Activated CD8-positive, alpha-beta memory T cell treated with anti-CD3 and anti-CD28 coated beads, Interleukin-2, amount 50 U/mL, for 1 hour (primary cell): ENCODE results near the gene RASGRF2.
A peak's percentile ranks its signal among the peaks of the same experiment; 100 is the strongest.
"Not testable (repeated sequence)": the region's sequence is repeated elsewhere in the genome, so short reads cannot be mapped to it uniquely, and the experiment has no call there.

Experiments
- DNase-seq: peaks from one replicate; pipeline ENCODE4 v3.0.0-alpha.2; 2020; ENCODE audit errors: extremely low read depth

RASGRF2 gene

DNA sequence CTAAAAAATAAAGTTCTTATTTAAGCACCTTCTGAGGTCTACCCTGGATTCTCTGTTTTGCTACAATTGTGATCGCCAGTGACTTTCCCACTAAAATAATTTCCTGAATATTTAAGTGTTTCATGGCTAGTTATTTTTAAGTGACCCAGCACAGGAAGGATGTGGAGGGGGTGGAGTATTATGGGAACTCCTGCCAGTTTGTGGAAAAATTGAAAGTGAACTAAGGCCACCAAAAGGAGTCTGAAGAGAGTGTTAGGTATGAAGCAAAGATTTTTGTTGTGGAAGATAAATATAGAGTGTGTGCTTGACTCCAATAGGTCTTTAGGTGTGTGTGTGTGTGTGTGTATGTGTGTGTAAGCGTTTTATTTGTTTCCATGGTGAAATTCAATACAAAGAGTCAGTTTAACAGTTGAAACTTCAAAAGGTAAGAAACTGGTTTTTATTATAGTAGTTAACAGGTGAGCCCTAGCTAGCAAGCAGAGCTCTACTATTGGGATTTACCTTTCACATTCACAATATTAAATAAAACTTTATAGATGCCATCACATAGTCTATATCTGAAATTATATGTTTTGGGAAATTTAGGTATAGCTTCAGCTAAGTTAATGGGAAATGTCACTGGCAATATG lies 25.6 kb downstream of the RASGRF2 start:
- DNase-seq = no peak

DNA sequence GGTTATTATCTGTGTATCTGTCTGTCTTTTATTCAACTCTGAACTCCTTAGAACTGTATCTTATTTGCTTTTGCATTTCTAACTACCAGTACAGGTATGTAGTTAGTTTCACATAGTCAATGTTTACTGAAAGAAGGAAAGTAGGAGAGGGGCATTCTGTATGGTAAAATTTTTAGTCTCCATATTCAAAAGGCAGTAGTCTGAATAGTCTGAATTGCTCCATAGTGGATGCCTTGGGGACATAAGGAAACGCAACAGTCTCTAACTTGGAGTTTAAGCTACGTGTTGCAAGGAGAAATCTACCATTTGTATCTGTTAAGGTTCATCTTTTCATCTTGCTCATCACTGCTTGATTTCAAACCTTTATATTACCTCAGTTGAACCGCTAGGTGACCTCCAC lies 26.2 kb downstream of the RASGRF2 start:
- DNase-seq = no peak

DNA sequence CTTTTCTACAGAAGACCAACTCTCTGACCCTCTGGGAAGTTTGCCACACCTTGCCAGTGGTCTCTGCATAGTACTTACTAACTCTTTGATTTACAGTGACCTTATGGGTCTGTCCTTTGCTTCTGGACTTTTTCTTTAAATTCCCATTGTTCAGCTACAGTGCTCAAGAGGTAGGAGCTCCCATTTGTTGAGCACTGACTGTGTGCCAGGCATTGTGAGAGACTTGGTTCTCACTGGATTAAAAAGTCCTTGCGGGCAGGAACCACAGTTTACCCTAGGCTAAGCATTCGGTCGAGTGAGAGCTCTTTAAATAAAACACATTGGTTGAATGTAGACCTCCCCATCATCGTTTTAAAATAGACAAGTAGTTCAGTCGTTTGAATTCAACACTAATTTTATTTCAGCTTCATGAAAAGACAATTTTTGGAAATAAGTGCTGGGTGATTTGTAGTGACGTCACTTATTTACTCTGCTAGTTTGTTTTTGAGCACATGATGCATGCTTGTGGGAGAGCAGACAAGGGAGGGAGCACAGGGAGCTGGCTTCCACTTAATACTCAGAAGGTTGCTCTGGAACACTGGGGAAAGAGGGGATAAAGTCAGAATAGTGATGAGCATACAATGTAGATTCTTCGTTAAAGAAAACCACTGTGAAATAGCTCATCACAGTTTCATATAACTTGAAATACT lies 27.1 kb downstream of the RASGRF2 start:
- no peak for DNase-seq

DNA sequence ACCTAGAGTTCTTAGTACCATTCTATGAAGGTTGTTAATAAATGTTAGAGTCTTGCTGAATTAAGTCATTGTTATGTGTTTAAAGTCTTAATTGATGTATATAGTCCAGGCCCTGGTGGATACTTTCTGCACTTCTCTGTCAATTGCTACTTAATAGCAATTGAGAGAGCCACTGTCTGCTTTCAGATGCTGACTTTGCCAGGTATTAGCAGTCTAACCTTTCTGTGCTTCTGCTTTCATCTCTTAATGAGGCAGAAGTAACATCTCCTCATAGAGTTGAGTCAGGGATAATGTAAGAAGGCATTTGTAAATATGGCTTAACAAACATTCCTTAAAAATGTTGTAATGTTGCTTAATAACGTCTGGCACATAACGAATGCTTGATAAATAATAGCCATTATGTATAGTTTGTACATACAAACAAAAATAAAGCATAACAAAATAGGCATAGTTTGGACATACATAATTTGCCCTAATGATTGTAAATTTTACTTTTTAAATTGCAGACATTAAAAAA lies 28.3 kb downstream of the RASGRF2 start:
- DNase-seq = no peak

DNA sequence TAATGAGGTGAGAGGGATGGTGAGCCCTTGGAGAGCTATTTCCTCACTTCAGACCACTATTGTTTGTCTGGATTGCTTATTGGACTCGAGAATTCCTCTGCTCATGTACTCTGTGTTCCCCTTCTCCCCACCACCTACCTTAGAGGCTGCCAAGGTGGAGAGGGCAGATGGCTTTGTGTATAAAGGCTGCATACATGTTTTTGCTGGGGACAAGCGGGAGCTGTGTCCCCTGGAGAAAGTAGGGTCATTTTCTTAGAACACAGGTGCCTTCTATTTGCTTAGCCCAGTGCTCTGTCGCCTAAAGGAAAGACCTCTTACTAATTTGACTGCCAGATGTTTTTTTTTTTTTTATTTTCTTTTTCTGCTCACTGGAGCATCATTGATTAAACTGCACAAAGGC lies 29.7 kb downstream of the RASGRF2 start:
- no peak for DNase-seq

DNA sequence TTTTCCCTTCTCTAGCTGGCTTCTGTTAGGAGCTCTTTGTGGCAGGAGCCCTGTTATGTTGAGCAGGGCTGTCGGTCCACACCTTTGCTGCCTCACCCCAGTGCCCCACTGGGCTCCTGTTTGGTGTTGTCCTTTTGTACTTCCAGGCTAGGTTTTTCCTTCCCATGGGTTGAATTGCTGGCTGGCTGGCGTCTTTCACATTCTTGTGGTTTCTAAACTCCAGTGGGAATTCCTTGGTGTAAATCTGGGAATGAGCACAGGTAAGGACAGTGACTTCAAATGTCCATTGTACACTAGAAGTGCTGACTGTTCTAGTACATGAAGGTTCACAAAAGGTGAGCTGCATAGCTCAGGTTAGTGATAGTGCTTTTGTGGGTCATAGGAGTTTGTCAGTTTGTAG lies 30.4 kb downstream of the RASGRF2 start:
- no peak for DNase-seq

DNA sequence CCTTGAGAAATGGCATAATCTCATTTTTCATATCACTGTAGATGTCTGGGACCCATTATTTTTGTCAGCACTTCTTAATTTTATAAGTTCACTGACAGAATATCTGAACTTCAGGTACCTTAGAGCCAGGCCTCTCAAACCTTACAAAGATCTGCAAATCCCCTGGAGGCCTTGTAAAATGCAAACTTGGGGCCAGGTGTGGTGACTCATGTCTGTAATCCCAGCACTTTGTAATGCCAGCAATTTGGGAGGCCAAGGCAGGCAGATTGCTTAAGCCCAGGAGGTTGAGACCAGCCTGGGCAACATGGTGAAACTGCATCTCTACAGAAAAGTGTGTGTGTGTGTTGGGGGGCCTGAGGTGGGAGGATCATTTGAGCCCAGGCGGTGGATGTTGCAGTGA lies 30.8 kb downstream of the RASGRF2 start:
- no peak for DNase-seq

DNA sequence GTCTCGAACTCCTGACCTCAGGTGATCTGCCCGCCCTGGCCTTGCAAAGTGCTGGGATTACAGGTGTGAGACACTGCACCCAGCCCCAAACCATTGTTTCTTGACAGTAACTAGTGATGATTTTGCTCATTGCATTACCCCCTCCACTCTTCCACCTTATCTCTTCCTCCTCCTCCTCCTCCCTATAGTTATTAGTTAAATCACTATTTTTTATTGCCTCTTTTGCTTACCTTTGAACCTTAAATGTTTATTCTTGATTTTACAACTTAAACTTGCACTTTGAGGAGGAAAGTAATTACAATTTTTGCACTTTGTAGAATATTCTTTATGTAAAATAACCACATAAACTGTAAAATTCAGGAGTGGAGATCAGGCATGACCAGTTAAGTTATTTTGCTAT lies 35.7 kb downstream of the RASGRF2 start:
- DNase-seq = no peak

DNA sequence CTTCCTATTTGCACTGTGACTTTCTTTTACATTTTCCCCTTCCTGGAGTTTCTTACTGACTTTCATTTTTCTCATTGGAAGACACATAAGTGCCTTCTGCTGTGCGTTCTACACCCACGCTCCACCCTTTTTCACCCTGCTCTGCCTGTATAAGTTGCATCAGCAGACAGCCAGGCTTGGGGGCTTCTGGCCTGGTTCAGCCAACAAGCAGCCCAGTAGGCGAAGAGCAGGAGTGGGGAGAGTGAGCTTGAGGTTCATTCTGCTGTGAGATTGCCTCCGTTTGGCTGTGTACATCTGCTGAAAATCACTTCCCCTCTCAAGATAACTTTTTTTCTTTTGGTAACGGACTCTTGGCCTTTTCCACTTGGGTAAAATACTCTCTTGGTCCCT lies 38.4 kb downstream of the RASGRF2 start:
- DNase-seq = no peak

DNA sequence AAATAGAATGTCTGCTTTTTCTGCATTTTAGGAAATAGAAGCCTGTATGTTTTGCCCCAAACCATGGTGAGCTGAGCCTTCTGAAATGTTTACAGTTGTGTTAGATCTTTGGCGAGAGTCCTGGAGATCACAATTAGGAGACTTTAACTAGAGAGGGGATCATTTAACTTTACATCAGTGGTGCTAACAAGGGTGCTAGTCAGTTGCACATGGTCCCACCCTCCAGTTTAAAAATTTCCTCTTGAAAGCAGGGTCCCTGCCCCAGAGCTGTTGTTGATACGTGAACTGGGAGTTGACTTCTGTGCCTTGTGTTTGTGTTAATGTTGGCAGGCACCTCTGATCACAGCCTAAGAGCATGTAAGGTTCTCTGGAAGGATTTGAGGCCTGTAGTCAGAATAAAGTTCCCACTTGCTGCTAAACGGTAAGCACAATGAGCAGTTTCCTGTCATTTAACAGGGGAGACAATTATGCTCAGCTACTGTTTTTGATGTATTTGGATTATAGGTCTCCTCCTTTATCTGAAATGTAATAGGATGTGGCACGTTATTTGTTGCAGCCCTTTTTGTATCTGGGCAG lies 43.7 kb downstream of the RASGRF2 start:
- DNase-seq = no peak

DNA sequence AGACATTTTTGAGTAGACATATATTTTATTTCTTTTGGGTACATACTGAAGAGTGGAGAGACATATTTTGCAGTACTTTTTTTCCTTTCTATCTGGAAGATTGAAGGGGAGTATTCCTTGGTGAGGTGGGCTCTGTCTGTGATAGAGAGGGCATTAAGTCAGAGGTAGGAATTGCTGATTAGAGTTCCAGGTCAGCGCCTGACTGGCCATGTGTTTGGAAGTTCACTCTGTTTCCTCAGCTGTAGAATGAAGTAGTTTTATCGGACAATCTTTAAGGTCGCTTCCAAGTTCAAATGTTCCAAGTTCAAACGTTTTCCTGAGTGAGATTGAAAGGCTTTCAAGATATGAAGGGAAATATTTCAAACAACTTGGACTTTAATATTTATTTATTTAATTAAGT lies 45.5 kb downstream of the RASGRF2 start:
- no peak for DNase-seq

DNA sequence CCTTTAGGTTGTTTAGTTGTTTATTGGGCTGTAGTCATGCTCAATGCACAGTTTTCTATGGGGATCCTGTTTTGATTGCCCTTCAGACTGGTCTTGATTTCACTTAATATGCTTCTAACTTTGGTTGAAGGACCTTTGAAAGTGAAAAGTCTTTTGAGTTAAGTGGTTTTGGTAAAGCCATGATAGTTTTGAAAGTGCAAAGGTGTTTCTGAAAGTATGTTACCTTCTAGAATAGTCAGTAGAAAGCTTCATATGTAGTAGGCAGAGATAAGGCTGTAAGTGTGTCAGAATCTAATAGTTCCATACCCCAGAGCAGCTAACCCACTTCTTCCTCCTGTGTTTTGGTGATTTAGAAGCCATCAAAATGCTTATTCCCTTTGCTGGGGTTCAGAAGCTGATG lies 46.1 kb downstream of the RASGRF2 start:
- no peak for DNase-seq

DNA sequence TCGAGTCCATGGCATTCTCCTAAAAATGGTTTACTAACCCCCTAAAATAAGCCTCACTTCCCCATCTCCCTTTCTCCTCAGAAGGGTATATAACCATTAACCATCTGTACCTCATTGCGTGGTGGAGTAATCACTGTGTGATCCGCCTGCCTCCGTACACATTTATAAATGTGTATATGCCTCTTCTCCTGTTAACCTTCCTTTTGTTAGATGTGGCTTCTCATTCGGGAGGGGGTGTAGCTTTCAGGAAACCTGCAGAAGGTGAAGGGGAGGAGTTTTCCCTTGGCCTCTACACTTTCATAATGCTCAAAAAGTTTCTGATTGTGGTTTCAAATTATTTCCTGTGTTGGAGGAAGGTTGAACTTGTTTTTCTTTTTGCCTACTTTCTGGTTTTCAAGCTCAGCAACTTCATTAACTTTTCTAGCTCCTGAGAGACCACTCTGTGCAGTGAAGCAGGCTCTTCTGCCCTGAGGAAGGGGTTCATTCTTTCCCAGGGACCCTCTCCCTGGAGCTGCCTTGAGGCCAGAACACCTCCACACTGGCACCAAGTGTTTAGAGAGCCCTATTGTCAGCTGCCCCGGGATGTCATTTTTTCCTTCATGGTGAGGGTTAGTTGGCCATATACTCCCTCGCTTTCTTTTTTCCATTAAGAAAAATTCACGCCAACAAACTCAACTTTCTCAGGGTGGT lies 46.9 kb downstream of the RASGRF2 start:
- DNase-seq = peak; percentile 52

DNA sequence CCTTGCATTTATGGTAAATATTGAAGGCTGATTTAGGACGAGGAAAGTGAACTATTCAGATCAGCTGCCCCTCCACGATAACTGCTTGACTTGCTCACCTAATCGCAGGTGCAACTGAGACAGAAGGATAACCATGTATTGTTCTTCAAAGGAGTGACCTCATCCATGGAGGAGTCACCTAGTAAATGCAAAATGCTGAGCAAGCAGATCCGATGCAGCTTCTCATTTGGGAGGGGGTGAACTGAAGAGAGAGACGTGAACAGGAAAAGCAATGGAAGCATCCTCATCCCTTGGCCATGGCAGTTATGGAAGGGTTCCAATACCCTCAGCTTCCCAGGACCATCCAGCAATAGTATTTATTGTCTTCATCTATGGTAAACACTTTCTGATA lies 47.5 kb downstream of the RASGRF2 start:
- DNase-seq = no peak

DNA sequence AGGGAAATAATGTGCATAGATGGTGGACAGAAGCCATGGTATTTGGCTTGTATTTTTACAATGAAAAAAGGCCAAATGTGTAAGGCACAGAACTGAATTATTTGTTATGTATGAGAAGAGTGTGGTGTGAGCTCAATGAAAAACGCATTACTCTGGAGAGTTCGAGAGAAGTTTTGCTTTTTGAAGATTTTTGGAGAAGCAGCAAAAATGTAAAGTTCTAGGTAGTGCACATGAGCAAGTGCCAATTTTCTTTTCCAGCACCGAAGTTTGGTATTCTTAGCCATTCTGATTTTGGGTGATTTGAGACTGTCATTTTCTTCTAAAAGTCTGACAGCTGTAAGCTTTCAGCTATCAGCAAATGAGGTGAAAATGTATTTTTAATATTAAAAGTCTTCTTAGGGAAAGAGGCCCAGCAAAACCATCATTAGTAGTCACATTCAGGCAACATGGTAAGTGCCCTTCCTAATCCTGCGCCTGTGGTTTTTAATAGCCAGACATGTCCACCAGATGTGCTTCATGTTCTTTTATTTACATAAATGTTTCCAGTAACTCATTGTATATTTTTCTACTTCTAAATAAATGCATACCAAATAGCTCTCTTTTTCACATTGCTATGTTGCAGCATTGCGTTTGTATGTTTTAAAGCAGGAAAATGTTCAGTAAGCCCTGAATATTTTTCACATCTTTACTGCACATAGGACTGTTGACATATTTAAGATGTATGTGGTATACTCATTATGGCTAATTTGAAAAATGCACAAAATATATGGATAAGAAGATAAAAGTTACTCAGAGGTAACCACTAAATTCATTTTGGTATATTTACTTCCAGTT lies 50.4 kb downstream of the RASGRF2 start:
- DNase-seq = no peak

DNA sequence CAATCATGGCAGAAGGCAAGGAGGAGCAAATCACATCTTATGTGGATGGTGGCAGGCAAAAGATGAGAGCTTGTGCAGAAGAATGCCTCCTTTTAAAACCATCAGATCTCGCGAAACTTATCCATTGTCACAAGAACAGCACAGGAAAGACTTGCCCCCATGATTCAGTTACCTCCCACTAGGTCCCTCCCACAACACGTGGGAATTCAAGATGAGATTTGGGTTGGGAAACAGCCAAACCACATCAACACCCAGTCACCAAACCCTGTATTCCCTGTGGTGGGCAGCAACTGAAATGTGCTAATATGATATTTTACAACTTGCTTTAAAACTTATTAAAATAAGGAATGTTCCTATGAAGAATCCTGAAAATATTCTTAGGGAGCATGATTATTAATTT lies 54.2 kb downstream of the RASGRF2 start:
- no peak for DNase-seq

DNA sequence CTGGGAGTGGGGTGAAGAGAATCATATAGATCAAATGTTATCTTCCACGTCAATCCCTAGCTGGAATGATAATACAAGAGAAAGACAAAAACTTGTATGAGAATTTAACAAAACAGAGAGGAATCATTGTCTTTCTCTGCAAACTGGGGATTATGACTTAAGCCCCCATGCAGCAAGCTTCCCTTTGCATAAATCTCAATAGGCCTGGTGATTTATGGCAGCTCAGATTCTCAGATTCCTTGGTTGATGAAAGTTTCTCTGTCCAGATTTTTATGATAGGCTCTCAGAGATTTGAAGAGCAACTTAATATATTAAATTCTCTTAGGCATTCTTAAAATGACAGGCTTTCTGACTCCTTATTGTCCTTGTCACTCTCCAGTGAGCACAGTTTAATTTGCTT lies 56.0 kb downstream of the RASGRF2 start:
- no peak for DNase-seq

DNA sequence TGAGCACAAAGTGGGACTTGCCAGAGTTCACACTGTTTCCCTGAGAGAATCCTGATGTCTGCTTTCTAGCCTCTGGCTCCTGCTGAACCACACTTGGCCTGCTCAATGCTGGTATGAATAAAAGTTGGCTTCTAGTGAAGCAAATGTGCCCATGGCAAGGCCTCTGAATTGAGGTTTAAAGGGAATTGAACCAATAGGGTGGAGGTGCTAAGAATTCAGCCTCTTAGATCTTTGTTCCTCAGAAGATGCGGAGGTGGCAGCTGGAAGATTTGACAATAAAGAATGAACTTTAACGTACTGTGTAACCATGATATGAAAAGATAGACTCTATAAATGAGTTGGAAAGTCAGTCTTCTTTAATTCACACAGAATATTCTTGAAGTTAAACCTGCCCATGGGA lies 57.2 kb downstream of the RASGRF2 start:
- DNase-seq = no peak

DNA sequence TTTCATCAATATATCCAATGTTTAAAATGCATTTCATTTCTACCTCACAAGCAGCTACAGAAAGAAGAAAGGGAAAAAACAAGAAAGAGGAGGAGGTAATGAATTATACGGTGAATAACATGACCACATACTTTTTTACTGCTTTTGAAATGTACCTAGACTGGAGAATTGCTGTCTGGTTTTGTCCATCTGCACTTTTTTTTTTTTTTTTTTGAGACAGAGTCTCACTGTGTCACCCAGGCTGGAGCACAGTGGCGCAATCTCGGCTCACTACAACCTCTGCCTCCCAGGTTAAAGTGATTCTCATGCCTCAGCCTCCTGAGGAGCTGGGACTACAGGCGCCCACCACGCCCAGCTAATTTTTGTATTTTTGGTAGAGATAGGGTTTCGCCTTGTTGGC lies 58.4 kb downstream of the RASGRF2 start:
- not testable (repeated sequence) for DNase-seq

DNA sequence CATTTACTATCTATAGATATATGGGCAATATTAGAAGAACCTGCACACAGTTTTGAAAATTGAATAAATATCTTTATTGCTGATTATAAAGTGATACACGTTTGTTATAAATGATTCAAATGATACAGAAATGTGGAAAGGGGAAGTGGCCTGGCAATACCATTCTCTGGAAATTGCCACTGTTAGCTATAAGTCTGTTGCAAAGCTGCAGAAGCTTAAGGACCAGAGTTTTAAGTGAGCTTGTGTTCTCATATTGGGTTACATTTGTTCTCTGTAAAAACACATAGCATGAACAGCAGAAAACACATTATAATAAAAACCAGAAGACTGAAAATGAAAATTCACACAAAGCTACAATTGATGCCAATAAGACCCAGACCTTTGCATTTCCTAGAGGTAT lies 59.6 kb downstream of the RASGRF2 start:
- DNase-seq = no peak

DNA sequence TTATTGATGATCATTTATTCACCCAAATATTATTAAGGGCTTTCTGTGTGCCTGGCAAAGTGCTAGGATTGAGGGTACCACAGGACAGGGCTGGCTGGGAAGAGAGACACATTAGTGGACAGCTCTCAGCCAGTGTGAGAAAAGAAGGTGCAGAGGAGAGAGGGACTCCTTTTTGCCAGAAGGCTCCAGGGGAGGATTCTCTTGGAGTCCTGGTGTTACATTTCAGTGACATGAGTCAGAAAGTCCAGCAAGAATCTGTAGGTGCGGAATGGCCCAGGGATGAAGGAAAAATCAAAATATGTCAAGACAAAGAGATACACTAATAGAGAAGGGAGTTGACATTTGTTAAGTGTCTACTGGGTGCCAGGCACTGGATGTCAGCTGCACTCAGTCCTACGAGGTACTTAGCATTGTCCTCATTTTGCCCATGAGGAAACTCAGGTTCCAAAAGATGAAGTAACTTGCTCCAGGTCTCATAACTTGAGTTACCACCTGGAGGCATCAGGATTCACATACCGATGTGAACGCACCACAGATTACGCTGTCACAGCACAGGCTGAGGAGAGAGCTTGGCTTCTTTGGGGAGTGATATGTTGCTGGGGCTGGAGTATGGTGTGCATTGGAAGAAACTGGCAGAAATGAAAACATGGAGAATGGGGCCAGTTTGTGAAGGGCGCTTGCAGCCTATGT lies 60.5 kb downstream of the RASGRF2 start:
- no peak for DNase-seq
